GM18870 (cell line): ENCODE measurements around the gene EHD4.

Experiments used
- ATAC-seq: cut with Tn5 transposase; IDR thresholded peaks from one replicate; pipeline ENCODE4 v1.9.1; 2021; ENCODE audit warnings: moderate library complexity; ENCODE audit not compliant: unreplicated experiment

The EHD4 gene

GRCh38 chr15:41972253-41973242, at the start of gene EHD4:
TSS of gene EHD4 (minus strand) at chr15:41972557. CDS start at chr15:41972494, 63 bp downstream.
- peak; percentile 75 for ATAC-seq

DNA sequence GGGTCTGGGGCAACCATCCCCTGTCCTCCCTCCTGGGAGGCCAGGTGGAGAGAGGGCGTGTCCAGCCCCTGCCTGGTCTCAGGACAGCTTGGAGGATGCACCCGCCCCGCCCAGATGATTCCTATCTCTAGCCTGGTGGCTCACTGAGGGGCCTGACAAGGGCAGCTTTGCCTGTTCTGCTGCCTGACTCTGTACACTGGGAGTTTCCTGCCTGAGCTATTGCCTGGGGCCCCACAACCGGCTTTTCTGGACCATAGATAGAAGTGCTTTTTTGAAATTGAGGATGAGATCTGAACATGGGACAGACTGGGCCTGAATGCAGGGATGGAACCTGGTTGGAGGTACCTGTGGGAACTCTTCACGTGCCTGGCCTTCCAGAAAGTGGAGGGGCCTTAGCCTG, 49.2 kb upstream of the EHD4 start:
- ATAC-seq, result no peak

DNA sequence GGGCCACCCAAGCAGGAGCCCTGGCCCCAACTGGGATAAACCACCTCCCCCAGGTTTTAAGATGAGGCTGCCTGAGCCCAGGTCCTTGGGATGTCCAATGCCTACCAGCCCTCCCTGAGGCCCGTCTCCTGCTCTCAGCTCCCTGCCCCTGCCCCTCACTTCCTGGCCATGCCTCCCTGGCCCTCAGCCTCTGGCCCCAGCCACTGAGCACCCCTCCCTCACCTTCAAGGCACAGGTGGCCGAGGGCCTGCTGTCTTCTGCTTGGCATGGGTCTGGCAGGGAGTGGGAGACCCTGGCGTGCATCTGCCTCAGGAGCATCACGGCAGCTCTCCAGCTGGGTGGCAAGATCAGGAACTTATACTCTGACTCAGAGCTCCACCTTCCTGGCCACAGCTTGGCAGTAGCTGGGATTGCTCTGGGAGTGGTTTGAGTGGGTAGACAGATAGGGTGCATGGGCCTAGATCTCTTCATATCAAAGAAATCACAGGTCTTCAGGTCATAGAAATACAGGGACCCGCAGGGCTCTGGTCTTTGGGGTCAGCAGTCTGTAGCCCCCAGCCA, 48.4 kb upstream of the EHD4 start, which contains the start of gene PLA2G4E:
TSS of gene PLA2G4E (minus strand) at position 330 of the 561 bp plus-strand sequence. CDS start at position 318, 12 bp downstream.
- no peak for ATAC-seq

DNA sequence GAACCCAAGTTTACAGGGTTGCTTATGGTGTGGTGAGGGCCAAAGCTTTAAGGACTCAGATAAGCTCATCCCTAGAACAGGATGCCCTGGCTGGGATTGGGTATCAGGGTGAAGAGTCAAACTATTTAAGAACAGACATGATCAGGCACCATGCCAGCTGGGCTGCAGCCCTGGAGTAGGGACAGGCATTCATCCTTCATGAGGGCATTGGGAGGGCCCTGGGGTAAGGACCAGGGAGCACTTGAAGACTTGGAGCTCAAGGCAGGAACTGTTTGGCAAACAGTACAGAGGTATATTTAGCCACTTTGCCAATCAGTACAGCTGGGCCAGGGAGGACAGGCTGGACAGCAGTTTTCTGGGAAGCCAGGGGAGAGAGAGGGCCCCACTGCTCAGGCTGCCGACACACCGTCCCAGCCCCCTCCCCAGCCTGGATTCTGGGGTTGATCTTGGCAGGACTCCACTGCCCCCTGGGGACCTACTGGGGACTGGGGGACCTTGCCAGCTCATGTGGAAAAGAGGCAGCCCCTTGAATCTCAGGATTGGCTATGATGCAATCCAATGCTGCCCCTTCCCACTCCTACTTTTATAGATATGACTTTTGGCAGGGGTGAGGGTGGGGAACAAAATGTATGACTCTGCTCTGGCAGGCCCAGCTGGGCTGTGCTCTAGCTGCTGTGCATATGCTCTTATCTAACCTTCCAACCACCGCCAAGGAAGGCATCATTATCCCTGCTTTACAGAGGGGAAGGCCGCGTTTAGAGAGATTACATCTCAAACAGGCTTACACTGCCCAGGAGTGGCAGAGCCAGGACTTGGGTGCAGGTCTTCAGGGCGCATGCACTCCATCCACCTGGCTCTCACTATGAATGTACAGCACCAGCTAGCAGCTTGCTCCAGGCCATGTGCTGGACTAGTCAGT, 46.2 kb upstream of the EHD4 start:
- ATAC-seq, result no peak

DNA sequence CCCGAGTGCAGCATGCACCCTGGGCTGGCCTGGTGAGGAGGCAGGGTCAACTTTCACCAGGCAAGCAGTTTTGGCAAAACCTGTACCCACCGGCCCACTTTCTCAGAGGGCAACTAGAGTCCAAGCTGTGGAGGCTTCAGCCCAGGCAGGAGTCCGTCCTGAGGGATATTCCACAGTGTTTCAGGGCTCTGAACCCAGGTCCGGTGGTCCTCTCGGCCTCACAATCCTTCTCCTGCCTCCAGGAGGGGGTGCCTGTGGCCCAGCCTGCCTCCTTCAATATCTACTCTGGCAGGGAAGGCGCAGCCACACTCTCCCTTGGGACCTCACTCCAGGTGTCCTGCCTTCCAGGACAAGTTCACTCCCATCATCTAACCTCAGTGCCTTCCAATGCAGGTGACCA, 44.6 kb upstream of the EHD4 start:
- ATAC-seq, result no peak

GRCh38 chr15:42014406-42014805, 42.0 kb upstream of the EHD4 start:
- no peak for ATAC-seq

- ATAC-seq, result no peak
Observed at GRCh38 chr15:42012928-42013482, 40.6 kb upstream of the EHD4 start.

DNA sequence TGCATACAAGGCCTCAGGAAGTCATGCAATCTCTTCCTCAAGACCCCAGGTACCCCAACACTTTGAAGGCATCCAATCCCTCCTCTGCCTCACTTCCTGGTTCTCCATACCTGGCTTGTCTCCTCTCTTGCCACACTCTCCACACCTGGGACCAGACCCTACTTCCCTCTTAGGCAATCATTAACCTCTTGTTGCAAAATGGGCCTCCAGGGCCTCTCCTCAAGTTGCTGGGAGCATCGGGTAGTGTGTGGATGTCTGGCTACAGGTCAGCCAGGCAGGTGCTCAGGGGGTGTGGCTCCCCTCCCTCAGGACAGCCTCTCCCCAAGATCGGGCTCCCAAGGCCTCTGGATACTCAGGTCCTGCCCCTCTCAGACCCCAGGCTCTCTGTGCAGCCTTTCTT, 39.9 kb upstream of the EHD4 start:
- no peak for ATAC-seq

DNA sequence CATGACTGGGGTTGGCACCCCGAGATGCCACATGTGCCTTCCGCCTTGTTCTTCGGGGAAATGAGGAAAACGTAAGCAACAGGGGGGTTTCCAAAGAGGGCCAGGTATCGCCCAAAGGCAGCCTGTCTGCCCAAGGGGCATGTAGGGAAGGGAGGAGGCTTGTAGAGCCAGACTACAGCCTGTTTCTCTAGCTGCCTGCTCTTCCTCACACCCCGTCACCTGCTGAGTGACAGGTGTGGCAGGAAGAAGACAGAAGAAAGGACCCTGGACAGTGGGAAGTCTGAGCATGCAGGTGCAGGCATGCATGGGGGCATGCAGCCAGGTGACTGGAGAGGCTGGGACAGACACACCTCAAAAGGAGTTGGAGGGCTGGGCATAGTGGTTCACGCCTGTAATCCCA, 38.7 kb upstream of the EHD4 start:
- ATAC-seq, result no peak

DNA sequence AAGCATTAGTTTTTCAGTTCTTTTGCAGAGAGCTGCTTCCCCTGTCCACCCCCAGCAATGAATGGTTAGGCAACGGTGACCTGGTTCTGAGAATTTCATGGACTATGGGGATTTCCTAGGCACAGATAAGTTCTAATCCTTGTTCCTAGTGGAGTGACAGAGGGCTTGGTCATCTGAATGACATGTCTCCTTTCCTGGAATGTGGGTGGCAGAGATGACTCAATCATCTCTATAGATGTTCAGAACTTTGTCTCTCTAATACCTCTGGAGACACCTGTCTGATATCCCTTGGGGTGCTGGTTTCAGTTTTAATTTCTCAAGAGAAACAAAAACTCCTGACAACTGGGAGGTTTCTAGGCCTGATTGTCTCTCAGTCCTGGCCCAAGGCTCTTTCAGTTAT, 38.1 kb upstream of the EHD4 start:
- ATAC-seq, result peak; percentile 71

GRCh38 chr15:42009474-42009873, 37.1 kb upstream of the EHD4 start:
- ATAC-seq, result no peak

DNA sequence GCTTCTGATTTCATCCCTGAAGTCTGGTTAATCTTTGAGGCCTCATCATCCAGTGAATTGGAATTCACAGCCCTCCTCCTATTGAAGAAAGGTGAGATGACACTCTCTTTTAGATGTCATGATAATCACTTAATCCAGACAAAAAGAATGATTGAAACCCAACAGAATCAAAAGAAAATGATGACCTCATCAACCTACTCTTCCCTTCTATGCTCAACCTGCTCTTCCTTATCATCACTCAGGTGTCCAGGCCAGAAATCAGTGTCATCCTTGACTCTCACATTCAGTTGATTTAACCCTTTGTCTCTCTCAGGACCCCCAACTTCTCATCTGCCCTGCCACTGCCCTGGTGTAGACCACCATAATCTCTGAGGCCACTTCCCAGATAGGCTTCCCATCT, 36.7 kb upstream of the EHD4 start:
- ATAC-seq, result no peak

- ATAC-seq, result no peak
Observed at GRCh38 chr15:42007386-42007785, 35.0 kb upstream of the EHD4 start.

DNA sequence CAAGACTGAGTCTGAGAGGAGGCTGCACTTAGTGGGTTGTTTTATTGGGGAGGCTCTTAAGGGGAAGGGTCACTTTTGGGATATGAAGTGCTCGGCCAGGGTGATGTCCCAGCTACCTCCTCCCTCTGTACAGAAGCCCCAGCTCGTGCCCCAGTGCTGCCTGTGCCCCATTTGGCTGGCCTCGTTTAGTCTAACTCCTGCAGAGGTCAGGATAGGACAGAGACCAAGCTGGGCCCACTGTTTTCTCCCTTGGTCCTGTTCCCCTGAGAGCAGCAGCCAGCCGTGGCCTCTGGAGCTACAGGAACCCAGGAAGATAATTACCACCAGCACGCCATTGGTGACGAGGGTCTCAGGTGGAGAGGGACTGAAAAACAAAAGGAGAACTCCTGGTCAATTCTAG, 30.0 kb upstream of the EHD4 start:
- no peak for ATAC-seq

DNA sequence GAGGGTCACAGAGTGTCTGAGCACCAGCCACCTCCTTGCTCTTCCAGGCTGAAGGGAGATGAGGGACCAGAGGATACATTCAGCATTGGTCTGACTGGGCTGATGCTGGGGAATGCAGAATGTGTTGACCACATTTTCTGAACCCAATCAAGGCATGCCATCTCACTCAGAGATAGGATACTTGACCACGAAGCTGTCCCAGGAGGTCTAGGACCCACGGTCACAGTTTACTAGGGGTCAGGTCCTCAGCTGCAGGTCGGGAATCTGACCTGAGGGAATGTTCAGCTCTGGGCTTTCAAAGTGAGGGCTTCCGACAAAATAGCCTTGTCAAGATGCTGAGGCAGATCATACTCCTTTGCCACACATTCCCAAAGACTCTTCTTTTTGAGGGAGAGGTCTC, 28.9 kb upstream of the EHD4 start:
- no peak for ATAC-seq

- no peak for ATAC-seq
Observed at GRCh38 chr15:41999290-42000285, 27.2 kb upstream of the EHD4 start.

DNA sequence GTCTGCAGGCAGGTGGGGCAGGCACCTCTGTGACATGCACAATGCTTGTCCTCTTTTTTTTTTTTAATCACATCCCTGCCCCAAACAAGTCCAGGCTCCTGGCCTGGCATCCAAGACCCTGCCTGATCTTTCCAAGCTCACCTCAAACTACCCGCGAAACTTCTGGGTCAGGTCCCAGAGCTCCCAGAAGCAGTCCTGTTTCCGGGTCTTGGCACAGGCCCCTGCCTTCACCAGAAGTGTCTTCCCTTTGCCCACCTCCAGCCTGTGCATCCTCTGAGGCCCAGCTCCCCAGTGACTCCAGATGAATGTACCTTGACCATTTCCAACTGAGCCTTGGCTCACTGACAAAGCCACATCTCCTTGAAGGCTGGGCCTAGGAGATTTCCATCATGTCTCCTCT, 25.5 kb upstream of the EHD4 start:
- no peak for ATAC-seq

GRCh38 chr15:41996921-41997592, 24.7 kb upstream of the EHD4 start:
- ATAC-seq, result no peak

DNA sequence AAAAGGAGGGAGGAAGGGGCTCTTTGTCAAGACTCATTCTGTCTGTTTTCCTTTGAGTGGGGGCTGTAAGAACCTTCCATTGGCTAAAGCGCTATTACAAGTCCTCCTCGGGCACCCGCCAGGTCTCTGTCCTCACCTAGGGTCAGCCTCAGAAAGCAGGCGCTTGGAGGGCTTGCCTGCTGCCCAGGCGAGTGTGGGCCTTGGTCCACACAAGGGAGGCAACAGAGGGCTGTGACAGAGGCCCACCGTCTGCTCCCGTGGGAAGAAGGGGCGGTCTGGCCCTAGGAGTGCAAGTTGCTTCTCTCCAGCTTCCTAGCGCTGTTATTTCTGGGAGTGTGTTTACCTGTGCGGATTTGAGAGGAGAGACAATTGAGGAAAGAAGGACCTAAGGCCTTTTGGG, 24.0 kb upstream of the EHD4 start:
- no peak for ATAC-seq
